H9 (cell line): ENCODE results near the gene COPB1. TPM values are rescaled to one million over a fixed set of nuclear protein-coding genes. Genes with fewer than 3 reads are reported as not detected.

Experiments
- DNase-seq: peaks from one replicate; pipeline ENCODE4 v3.0.0-alpha.2; 2017
- H2AFZ ChIP-seq: one replicate; pipeline ENCODE4 v1.6.1; 2013; ENCODE audit warnings: mild to moderate bottlenecking, low read length, control low read depth, moderate library complexity
- H2AK5ac ChIP-seq: 2 replicates; pipeline ENCODE4 v1.6.1; 2013; ENCODE audit warnings: low read length, control low read depth, mixed read lengths; ENCODE audit not compliant: insufficient read length
- H2BK120ac ChIP-seq: one replicate; pipeline ENCODE4 v1.6.1; 2013; ENCODE audit warnings: low read depth, mild to moderate bottlenecking, low read length, control low read depth, inconsistent platforms; ENCODE audit not compliant: poor library complexity, severe bottlenecking
- H2BK12ac ChIP-seq: 2 replicates; pipeline ENCODE4 v1.6.1; 2013; ENCODE audit warnings: low read length, control low read depth, mixed read lengths, low read depth; ENCODE audit not compliant: insufficient read length
- H2BK15ac ChIP-seq: 2 replicates; pipeline ENCODE4 v1.6.1; 2013; ENCODE audit warnings: low read depth, low read length, control low read depth
- H2BK20ac ChIP-seq: one replicate; pipeline ENCODE4 v1.6.1; 2013; ENCODE audit warnings: low read depth, mild to moderate bottlenecking, low read length, control low read depth, inconsistent platforms; ENCODE audit not compliant: poor library complexity, severe bottlenecking
- H2BK5ac ChIP-seq: 2 replicates; pipeline ENCODE4 v1.6.1; 2013; ENCODE audit warnings: low read length, control low read depth, mixed read lengths; ENCODE audit not compliant: insufficient read length
- H3K14ac ChIP-seq: 2 replicates; pipeline ENCODE4 v1.6.1; 2013; ENCODE audit warnings: low read length, control low read depth; ENCODE audit not compliant: insufficient read depth
- H3K18ac ChIP-seq: 2 replicates; pipeline ENCODE4 v1.6.1; 2013; ENCODE audit warnings: low read depth, mild to moderate bottlenecking, mixed read lengths, low read length, control low read depth; ENCODE audit not compliant: insufficient read length
- H3K23ac ChIP-seq: 2 replicates; pipeline ENCODE4 v1.6.1; 2013; ENCODE audit warnings: low read length, control low read depth, mixed read lengths, low read depth; ENCODE audit not compliant: insufficient read length
- H3K23me2 ChIP-seq: 2 replicates; pipeline ENCODE4 v1.6.1; 2013; ENCODE audit warnings: low read depth, mild to moderate bottlenecking, mixed read lengths, low read length, control low read depth; ENCODE audit not compliant: insufficient read length, poor library complexity, severe bottlenecking
- H3K27ac ChIP-seq: 2 replicates; pipeline ENCODE4 v1.5.1; 2013; ENCODE audit warnings: low read length, control low read depth, mixed read lengths, low read depth; ENCODE audit not compliant: insufficient read length
- H3K27me3 ChIP-seq: 2 replicates; pipeline ENCODE4 v1.6.1; 2013; ENCODE audit warnings: low read length, control low read depth, inconsistent platforms; ENCODE audit not compliant: insufficient read depth
- H3K4ac ChIP-seq: 2 replicates; pipeline ENCODE4 v1.6.1; 2013; ENCODE audit warnings: low read depth, mild to moderate bottlenecking, control low read depth, inconsistent platforms, low read length, moderate library complexity
- H3K4me1 ChIP-seq: 2 replicates; pipeline ENCODE4 v1.6.1; 2013; ENCODE audit warnings: low read length, control low read depth, inconsistent platforms; ENCODE audit not compliant: insufficient read depth
- H3K4me2 ChIP-seq: 2 replicates; pipeline ENCODE4 v1.6.1; 2013; ENCODE audit warnings: low read length, control low read depth, mixed read lengths; ENCODE audit not compliant: insufficient read length, insufficient read depth
- H3K56ac ChIP-seq: 2 replicates; pipeline ENCODE4 v1.6.1; 2013; ENCODE audit warnings: low read depth, mild to moderate bottlenecking, mixed read lengths, low read length, control low read depth; ENCODE audit not compliant: insufficient read length
- H3K79me1 ChIP-seq: 2 replicates; pipeline ENCODE4 v1.6.1; 2013; ENCODE audit warnings: low read depth, mild to moderate bottlenecking, moderate library complexity, low read length, control low read depth, inconsistent platforms; ENCODE audit not compliant: insufficient read depth, poor library complexity, severe bottlenecking
- H3K79me2 ChIP-seq: 2 replicates; pipeline ENCODE4 v1.6.1; 2013; ENCODE audit warnings: low read length, control low read depth, inconsistent platforms; ENCODE audit not compliant: insufficient read depth
- H3K9ac ChIP-seq: 2 replicates; pipeline ENCODE4 v1.6.1; 2013; ENCODE audit warnings: low read length, control low read depth, mixed read lengths; ENCODE audit not compliant: insufficient read length; ENCODE audit errors: extremely low read depth
- H3K9me3 ChIP-seq: one replicate; pipeline ENCODE4 v1.6.1; 2013; ENCODE audit warnings: low read depth, low read length, inconsistent platforms; ENCODE audit not compliant: control insufficient read depth
- H3T11ph ChIP-seq: one replicate; pipeline ENCODE4 v1.6.1; 2013; ENCODE audit warnings: mild to moderate bottlenecking, low read length, control low read depth, inconsistent platforms
- H4K20me1 ChIP-seq: one replicate; pipeline ENCODE4 v1.6.1; 2013; ENCODE audit not compliant: control insufficient read depth, insufficient read length, insufficient read depth
- H4K5ac ChIP-seq: 2 replicates; pipeline ENCODE4 v1.6.1; 2013; ENCODE audit warnings: low read depth, mild to moderate bottlenecking, mixed read lengths, low read length, control low read depth; ENCODE audit not compliant: insufficient read length
- H4K8ac ChIP-seq: replicated peaks from 2 replicates; pipeline ENCODE4 v1.6.1; 2013; ENCODE audit warnings: low read length, control low read depth, mixed read lengths, low read depth; ENCODE audit not compliant: insufficient read length
- H4K91ac ChIP-seq: 2 replicates; pipeline ENCODE4 v1.6.1; 2013; ENCODE audit warnings: low read depth, mild to moderate bottlenecking, moderate library complexity, mixed read lengths, low read length, control low read depth; ENCODE audit not compliant: insufficient read length
- H3K27ac Mint-ChIP-seq, 3 experiments: 2 replicates in 2 of 3; 3 replicates in 1 of 3; pipeline ENCODE4 v1.8.0; 2020 to 2021; ENCODE audit warnings: mixed read lengths in 3 of 3, mild to moderate bottlenecking in 1 of 3, moderate library complexity in 1 of 3
- H3K27me3 Mint-ChIP-seq: 2 replicates; pipeline ENCODE4 v1.8.0; 2021; ENCODE audit warnings: low read depth, mild to moderate bottlenecking, moderate library complexity, mixed read lengths
- H3K36me3 Mint-ChIP-seq, 3 experiments: 2 replicates in 2 of 3; 3 replicates in 1 of 3; pipeline ENCODE4 v1.8.0; 2020 to 2021; ENCODE audit warnings: low read depth in 3 of 3, mixed read lengths in 3 of 3; ENCODE audit not compliant: insufficient read depth in 1 of 3
- H3K4me1 Mint-ChIP-seq, 2 experiments: 2 replicates each; pipeline ENCODE4 v1.8.0; 2020; ENCODE audit warnings: mixed read lengths in 2 of 2
- H3K4me3 Mint-ChIP-seq, 2 experiments: 2 replicates in 1 of 2; 3 replicates in 1 of 2; pipeline ENCODE4 v1.8.0; 2020 to 2021; ENCODE audit warnings: mild to moderate bottlenecking in 2 of 2, mixed read lengths in 2 of 2, moderate library complexity in 1 of 2
- H3K9me3 Mint-ChIP-seq, 2 experiments: 2 replicates in 1 of 2; 3 replicates in 1 of 2; pipeline ENCODE4 v1.8.0; 2020; ENCODE audit warnings: mild to moderate bottlenecking in 2 of 2, mixed read lengths in 2 of 2, moderate library complexity in 1 of 2
- WGBS: extraction: QIAGEN DNeasy Blood & Tissue Kit; methylation state at CpG from one replicate; pipeline ENCODE4 v1.1.7; 2013; ENCODE audit warnings: missing lambda C conversion rate, low lambda C conversion rate, mixed read lengths; ENCODE audit not compliant: insufficient read length; ENCODE audit errors: extremely low coverage; 5-methylcytosine and 5-hydroxymethylcytosine counted together
- total RNA-seq: library from RNA; stranded (reverse); gene quantifications from 2 replicates; pipeline ENCODE4 v1.2.1, GENCODE V29; 2021
- TF ChIP-seq, protein P1 (sequence below): fragments of 200-600 bp; sonication (generic); conservative IDR thresholded peaks from 3 replicates; pipeline ENCODE4 v1.8.0; 2021; ENCODE audit warnings: antibody characterized with exemption, mild to moderate bottlenecking

Gene COPB1
- total RNA-seq, 1 experiment from 2014 or later: 71.6 TPM

DNA sequence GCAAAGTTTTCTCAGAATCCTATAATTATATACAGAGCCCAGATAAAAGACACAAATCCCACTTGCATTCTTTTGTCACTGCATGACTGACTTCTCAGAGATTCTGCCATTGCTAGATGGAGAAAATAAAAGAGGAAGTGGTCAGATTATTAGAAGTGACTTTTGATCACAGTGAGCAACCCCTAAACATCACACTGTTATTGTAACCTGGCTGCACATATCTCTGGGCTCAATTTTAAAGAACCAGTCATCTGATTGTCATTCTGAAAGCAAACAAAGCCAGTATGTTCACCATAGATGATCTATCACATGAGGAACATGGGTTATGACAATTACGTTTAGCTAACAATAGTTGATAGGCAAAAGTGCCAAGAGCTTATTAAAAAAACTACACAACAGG is 47.8 kb downstream of the COPB1 start:
- Histone ChIP-seq H3T11ph (no peak overlapping the region), H4K8ac (no peak overlapping the region), H3K79me2 (no peaks in the 10 kb centered on the region), H4K91ac (no peak overlapping the region), H3K18ac (no peak overlapping the region), H3K9me3 (no peaks in the 10 kb centered on the region), H3K14ac (no peak overlapping the region), H3K27ac (no peak overlapping the region), H2BK5ac (no peak overlapping the region), H3K56ac (no peak overlapping the region), H4K5ac (no peak overlapping the region), H3K4me2 (no peak overlapping the region), H3K27me3 (no peaks in the 10 kb centered on the region), H2AFZ (no peak overlapping the region), H3K23me2 (no peaks in the 10 kb centered on the region), H2BK12ac (no peak overlapping the region), H3K9ac (no peak overlapping the region), H2AK5ac (no peak overlapping the region), H3K23ac (no peak overlapping the region), H4K20me1 (no peaks in the 10 kb centered on the region), H3K4me1 (no peaks in the 10 kb centered on the region), H2BK20ac (no peak overlapping the region), H2BK120ac (no peak overlapping the region), H3K79me1 (no peaks in the 10 kb centered on the region), H2BK15ac (no peak overlapping the region), H3K4ac (no peak overlapping the region)
- H3K4me1 Mint-ChIP-seq: no peaks in the 10 kb centered on the region
- peaks cover 0 to 5% (median 1%) of the 10 kb centered on the region in 3 experiments; a peak in 2 of 7 replicates for H3K36me3 Mint-ChIP-seq
- TF ChIP-seq, protein P1, sequence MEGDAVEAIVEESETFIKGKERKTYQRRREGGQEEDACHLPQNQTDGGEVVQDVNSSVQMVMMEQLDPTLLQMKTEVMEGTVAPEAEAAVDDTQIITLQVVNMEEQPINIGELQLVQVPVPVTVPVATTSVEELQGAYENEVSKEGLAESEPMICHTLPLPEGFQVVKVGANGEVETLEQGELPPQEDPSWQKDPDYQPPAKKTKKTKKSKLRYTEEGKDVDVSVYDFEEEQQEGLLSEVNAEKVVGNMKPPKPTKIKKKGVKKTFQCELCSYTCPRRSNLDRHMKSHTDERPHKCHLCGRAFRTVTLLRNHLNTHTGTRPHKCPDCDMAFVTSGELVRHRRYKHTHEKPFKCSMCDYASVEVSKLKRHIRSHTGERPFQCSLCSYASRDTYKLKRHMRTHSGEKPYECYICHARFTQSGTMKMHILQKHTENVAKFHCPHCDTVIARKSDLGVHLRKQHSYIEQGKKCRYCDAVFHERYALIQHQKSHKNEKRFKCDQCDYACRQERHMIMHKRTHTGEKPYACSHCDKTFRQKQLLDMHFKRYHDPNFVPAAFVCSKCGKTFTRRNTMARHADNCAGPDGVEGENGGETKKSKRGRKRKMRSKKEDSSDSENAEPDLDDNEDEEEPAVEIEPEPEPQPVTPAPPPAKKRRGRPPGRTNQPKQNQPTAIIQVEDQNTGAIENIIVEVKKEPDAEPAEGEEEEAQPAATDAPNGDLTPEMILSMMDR: no peak
- no peak for DNase-seq
- H3K4me3 Mint-ChIP-seq: no peak overlapping the region
- no peaks in the 10 kb centered on the region for H3K9me3 Mint-ChIP-seq
- no CpG with 5 or more reads among the region's 1 CpG for WGBS
- H3K27me3 Mint-ChIP-seq: no peaks in the 10 kb centered on the region
- no peak overlapping the region for H3K27ac Mint-ChIP-seq
